ENCODE results near the gene WNT7A. TPM values are rescaled to one million over a fixed set of nuclear protein-coding genes. Genes with fewer than 3 reads are reported as not detected.

The WNT7A gene
- total and polyA plus RNA-seq, 4 donors, result not detected

DNA sequence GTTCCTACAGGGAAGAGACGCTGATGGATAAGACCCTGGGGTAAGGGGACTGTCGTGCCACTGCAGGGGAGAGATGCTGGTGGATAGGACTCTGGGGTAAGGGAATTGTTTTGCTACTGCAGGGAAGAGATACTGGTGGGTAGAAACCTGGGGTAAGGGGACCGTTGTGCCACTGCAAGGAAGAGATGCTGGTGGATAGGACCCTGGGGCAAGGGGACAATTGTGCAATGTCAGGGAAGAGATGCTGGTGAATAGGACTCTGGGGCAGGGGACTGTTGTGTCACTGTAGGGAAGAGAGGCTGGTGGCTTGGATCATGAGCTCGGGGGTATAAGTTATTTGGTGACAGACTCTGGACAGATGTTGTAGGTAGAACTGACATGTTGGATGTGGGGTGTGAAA is 37.6 kb downstream of the WNT7A start:
- Histone ChIP-seq H3K27me3 (ENCODE audit: control insufficient read depth in 4 of 4, insufficient read depth in 4 of 4, low read length in 3 of 4) (peaks cover 0 to 2% (median 0%) of the 10 kb centered on the region in 4 donors), H3K9ac (ENCODE audit: low read depth in 1 of 2, low read length in 2 of 2) (no peak overlapping the region), H3K4me3 (ENCODE audit: low read depth in 1 of 3, low read length in 3 of 3) (no peak overlapping the region), H3K36me3 (ENCODE audit: control insufficient read depth in 4 of 4, insufficient read depth in 3 of 4, low read depth in 1 of 4, low read length in 3 of 4) (no peaks in the 10 kb centered on the region), H3K27ac (ENCODE audit: low read depth in 1 of 2, low read length in 2 of 2) (no peak overlapping the region), H3K9me3 (ENCODE audit: control insufficient read depth in 4 of 4, low read length in 3 of 4) (no peaks in the 10 kb centered on the region), H3K4me1 (ENCODE audit: control insufficient read depth in 4 of 4, insufficient read depth in 4 of 4, low read length in 3 of 4) (no peaks in the 10 kb centered on the region)
- 67% methylated on average over 4 of the region's 4 CpGs for WGBS
- TF ChIP-seq JUND (IDR thresholded peaks at IDR 0.05) (no peak), FOXA2 (IDR thresholded peaks at IDR 0.05) (no peak), RXRA (IDR thresholded peaks at IDR 0.05) (no peak), HNF4G (IDR thresholded peaks at IDR 0.05) (no peak)
- no peak for DNase-seq (ENCODE audit: low spot score)

DNA sequence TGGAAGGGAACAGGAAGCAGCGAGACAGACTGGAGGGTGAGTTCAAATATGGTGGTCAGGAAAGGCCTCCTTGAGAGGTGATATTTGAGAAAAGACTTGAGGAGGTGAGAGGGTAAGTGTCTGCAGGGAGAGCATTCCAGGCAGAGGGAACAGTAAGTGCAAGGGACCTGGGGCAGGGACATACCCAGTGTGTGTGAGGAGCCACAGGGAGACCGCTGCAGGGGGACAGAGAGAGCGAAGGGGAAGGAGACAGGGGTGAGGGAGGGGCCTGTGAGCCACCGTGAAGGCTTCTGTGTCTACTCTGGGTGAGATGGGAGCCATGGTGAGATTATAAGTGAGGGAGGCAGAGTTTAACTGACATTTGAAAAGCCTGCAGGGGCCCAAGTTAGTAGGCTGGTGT is 38.0 kb downstream of the WNT7A start:
- H3K4me1 ChIP-seq (ENCODE audit: control insufficient read depth in 4 of 4, insufficient read depth in 4 of 4, low read length in 3 of 4), result no peaks in the 10 kb centered on the region
- no peak overlapping the region for H3K9ac ChIP-seq (ENCODE audit: low read depth in 1 of 2, low read length in 2 of 2)
- H3K27ac ChIP-seq (ENCODE audit: low read depth in 1 of 2, low read length in 2 of 2), result no peak overlapping the region
- 73% methylated on average over 4 of the region's 4 CpGs for WGBS
- H3K4me3 ChIP-seq (ENCODE audit: low read depth in 1 of 3, low read length in 3 of 3), result no peak overlapping the region
- H3K9me3 ChIP-seq (ENCODE audit: control insufficient read depth in 4 of 4, low read length in 3 of 4), result no peaks in the 10 kb centered on the region
- no peaks in the 10 kb centered on the region for H3K36me3 ChIP-seq (ENCODE audit: control insufficient read depth in 4 of 4, insufficient read depth in 3 of 4, low read depth in 1 of 4, low read length in 3 of 4)
- no peak for DNase-seq (ENCODE audit: low spot score)
- peaks cover 0 to 2% (median 0%) of the 10 kb centered on the region in 4 donors for H3K27me3 ChIP-seq (ENCODE audit: control insufficient read depth in 4 of 4, insufficient read depth in 4 of 4, low read length in 3 of 4)
- TF ChIP-seq NR2F2 (IDR thresholded peaks at IDR 0.05), result no peak
- TF ChIP-seq, protein P1, sequence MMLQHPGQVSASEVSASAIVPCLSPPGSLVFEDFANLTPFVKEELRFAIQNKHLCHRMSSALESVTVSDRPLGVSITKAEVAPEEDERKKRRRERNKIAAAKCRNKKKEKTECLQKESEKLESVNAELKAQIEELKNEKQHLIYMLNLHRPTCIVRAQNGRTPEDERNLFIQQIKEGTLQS (IDR thresholded peaks at IDR 0.05), result no peak
- TF ChIP-seq EGR1 (IDR thresholded peaks at IDR 0.05; ENCODE audit: low read depth in 2 of 2), result no peak
- no peak for TF ChIP-seq YY1 (IDR thresholded peaks at IDR 0.05)
- TF ChIP-seq HNF4A (conservative IDR thresholded peaks at IDR 0.05), result no peak
- no peak for TF ChIP-seq RXRA (IDR thresholded peaks at IDR 0.05)
- no peak for TF ChIP-seq GABPA (IDR thresholded peaks at IDR 0.05 in 1 of 2, conservative IDR thresholded peaks at IDR 0.05 in 1 of 2)
- TF ChIP-seq RAD21 (IDR thresholded peaks at IDR 0.05), result no peak
- TF ChIP-seq JUND (IDR thresholded peaks at IDR 0.05), result no peak

DNA sequence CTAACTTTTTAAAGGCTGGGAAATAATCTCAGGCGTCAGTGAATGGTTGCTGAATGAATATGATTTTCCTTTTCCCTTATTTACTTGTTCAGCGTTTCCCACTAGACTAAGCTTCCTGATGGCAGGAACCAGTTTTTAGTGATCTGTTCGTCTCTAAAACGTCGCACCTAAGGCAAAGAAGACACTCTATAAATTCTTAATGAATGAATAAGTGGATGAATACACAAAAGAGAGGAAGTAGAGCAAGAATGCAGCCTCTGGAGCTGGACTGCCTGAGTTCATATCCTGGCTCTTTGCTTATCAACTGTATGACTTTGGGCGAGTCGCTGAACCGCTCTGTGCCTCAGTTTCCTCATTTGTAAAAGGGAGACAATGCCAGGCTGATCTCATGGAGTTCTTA is 38.7 kb downstream of the WNT7A start:
- Histone ChIP-seq H3K27me3 (ENCODE audit: control insufficient read depth in 4 of 4, insufficient read depth in 4 of 4, low read length in 3 of 4) (no peaks in the 10 kb centered on the region), H3K9ac (ENCODE audit: low read depth in 1 of 2, low read length in 2 of 2) (no peak overlapping the region), H3K27ac (ENCODE audit: low read depth in 1 of 2, low read length in 2 of 2) (no peak overlapping the region), H3K9me3 (ENCODE audit: control insufficient read depth in 4 of 4, low read length in 3 of 4) (no peaks in the 10 kb centered on the region), H3K4me3 (ENCODE audit: low read depth in 1 of 3, low read length in 3 of 3) (no peak overlapping the region), H3K4me1 (ENCODE audit: control insufficient read depth in 4 of 4, insufficient read depth in 4 of 4, low read length in 3 of 4) (no peaks in the 10 kb centered on the region), H3K36me3 (ENCODE audit: control insufficient read depth in 4 of 4, insufficient read depth in 3 of 4, low read depth in 1 of 4, low read length in 3 of 4) (no peaks in the 10 kb centered on the region)
- no peak for DNase-seq (ENCODE audit: low spot score)
- 79% methylated on average over 8 of the region's 8 CpGs for WGBS
- TF ChIP-seq HNF4A (conservative IDR thresholded peaks at IDR 0.05), result no peak

DNA sequence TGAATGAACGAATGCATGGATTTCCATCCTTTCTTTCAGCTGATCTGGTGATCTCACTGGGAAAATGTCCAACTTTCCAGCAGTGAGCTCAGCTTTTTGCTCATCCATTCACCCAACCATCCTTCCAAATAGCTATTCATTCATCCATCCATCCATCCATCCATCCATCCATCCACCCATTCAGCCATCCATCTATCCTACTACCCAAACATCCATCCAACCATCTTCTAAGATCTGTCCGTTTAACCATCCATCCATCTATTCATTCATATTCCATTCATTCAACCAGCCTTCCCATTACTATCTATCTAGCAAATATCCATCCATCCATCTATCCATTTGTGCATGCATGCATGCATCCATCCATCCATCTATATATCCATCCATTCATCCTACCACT is 39.4 kb downstream of the WNT7A start:
- H3K9ac ChIP-seq (ENCODE audit: low read depth in 1 of 2, low read length in 2 of 2), result no peak overlapping the region
- H3K36me3 ChIP-seq (ENCODE audit: control insufficient read depth in 4 of 4, insufficient read depth in 3 of 4, low read depth in 1 of 4, low read length in 3 of 4), result no peaks in the 10 kb centered on the region
- no peaks in the 10 kb centered on the region for H3K27me3 ChIP-seq (ENCODE audit: control insufficient read depth in 4 of 4, insufficient read depth in 4 of 4, low read length in 3 of 4)
- 70% methylated on average over 2 of the region's 2 CpGs for WGBS
- H3K27ac ChIP-seq (ENCODE audit: low read depth in 1 of 2, low read length in 2 of 2), result no peak overlapping the region
- H3K4me3 ChIP-seq (ENCODE audit: low read depth in 1 of 3, low read length in 3 of 3), result no peak overlapping the region
- no peak for DNase-seq (ENCODE audit: low spot score)
- TF ChIP-seq TAF1 (conservative IDR thresholded peaks at IDR 0.05) (no peak), FOXA1 (IDR thresholded peaks at IDR 0.05) (no peak), FOXA2 (IDR thresholded peaks at IDR 0.05) (no peak), RXRA (IDR thresholded peaks at IDR 0.05) (no peak), HNF4G (IDR thresholded peaks at IDR 0.05) (no peak), EGR1 (IDR thresholded peaks at IDR 0.05; ENCODE audit: low read depth in 2 of 2) (no peak), GABPA (IDR thresholded peaks at IDR 0.05 in 1 of 2, conservative IDR thresholded peaks at IDR 0.05 in 1 of 2) (no peak), NR2F2 (IDR thresholded peaks at IDR 0.05) (no peak), RAD21 (IDR thresholded peaks at IDR 0.05) (no peak), YY1 (IDR thresholded peaks at IDR 0.05) (no peak)
- TF ChIP-seq, protein P1 (IDR thresholded peaks at IDR 0.05), result no peak
- TF ChIP-seq, protein P2, sequence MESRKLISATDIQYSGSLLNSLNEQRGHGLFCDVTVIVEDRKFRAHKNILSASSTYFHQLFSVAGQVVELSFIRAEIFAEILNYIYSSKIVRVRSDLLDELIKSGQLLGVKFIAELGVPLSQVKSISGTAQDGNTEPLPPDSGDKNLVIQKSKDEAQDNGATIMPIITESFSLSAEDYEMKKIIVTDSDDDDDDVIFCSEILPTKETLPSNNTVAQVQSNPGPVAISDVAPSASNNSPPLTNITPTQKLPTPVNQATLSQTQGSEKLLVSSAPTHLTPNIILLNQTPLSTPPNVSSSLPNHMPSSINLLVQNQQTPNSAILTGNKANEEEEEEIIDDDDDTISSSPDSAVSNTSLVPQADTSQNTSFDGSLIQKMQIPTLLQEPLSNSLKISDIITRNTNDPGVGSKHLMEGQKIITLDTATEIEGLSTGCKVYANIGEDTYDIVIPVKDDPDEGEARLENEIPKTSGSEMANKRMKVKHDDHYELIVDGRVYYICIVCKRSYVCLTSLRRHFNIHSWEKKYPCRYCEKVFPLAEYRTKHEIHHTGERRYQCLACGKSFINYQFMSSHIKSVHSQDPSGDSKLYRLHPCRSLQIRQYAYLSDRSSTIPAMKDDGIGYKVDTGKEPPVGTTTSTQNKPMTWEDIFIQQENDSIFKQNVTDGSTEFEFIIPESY (IDR thresholded peaks at IDR 0.05), result no peak
- TF ChIP-seq, protein P3, sequence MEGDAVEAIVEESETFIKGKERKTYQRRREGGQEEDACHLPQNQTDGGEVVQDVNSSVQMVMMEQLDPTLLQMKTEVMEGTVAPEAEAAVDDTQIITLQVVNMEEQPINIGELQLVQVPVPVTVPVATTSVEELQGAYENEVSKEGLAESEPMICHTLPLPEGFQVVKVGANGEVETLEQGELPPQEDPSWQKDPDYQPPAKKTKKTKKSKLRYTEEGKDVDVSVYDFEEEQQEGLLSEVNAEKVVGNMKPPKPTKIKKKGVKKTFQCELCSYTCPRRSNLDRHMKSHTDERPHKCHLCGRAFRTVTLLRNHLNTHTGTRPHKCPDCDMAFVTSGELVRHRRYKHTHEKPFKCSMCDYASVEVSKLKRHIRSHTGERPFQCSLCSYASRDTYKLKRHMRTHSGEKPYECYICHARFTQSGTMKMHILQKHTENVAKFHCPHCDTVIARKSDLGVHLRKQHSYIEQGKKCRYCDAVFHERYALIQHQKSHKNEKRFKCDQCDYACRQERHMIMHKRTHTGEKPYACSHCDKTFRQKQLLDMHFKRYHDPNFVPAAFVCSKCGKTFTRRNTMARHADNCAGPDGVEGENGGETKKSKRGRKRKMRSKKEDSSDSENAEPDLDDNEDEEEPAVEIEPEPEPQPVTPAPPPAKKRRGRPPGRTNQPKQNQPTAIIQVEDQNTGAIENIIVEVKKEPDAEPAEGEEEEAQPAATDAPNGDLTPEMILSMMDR (IDR thresholded peaks at IDR 0.05; ENCODE audit: low read depth, low read length, missing input control), result no peak
- no peaks in the 10 kb centered on the region for H3K9me3 ChIP-seq (ENCODE audit: control insufficient read depth in 4 of 4, low read length in 3 of 4)
- H3K4me1 ChIP-seq (ENCODE audit: control insufficient read depth in 4 of 4, insufficient read depth in 4 of 4, low read length in 3 of 4), result no peaks in the 10 kb centered on the region

Data from liver (tissue), 9 donors.